B cell (primary cell): ENCODE measurements around the gene HENMT1.

Source experiments
- EZH2 ChIP-seq: IDR thresholded peaks from 2 replicates; pipeline ENCODE4 v1.6.1; 2012; ENCODE audit warnings: borderline replicate concordance, low read depth, mild to moderate bottlenecking, moderate library complexity, low read length; ENCODE audit not compliant: insufficient read depth, poor library complexity, severe bottlenecking
- TF ChIP-seq, protein P1 (sequence below): fragments of 200-600 bp; IDR thresholded peaks from one replicate; pipeline ENCODE4 v1.8.0; 2022; ENCODE audit warnings: antibody characterized with exemption, mild to moderate bottlenecking

GRCh38 chr1:108695535-108695934, 34.6 kb upstream of the HENMT1 start:
- TF ChIP-seq, protein P1, sequence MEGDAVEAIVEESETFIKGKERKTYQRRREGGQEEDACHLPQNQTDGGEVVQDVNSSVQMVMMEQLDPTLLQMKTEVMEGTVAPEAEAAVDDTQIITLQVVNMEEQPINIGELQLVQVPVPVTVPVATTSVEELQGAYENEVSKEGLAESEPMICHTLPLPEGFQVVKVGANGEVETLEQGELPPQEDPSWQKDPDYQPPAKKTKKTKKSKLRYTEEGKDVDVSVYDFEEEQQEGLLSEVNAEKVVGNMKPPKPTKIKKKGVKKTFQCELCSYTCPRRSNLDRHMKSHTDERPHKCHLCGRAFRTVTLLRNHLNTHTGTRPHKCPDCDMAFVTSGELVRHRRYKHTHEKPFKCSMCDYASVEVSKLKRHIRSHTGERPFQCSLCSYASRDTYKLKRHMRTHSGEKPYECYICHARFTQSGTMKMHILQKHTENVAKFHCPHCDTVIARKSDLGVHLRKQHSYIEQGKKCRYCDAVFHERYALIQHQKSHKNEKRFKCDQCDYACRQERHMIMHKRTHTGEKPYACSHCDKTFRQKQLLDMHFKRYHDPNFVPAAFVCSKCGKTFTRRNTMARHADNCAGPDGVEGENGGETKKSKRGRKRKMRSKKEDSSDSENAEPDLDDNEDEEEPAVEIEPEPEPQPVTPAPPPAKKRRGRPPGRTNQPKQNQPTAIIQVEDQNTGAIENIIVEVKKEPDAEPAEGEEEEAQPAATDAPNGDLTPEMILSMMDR = no peak
- TF ChIP-seq EZH2 = no peak
